ENCODE measurements around the gene EMC7. TPM values are rescaled to one million over a fixed set of nuclear protein-coding genes. Genes with fewer than 3 reads are reported as not detected.
"Not testable (repeated sequence)": the region's sequence is repeated elsewhere in the genome, so short reads cannot be mapped to it uniquely, and the experiment has no call there.

EMC7 gene
- total RNA-seq, 8 experiments from 2014 or later: 40.6 to 122 (median 57.7) TPM

- H3K4me1 ChIP-seq (replicated peaks in 1 of 2): not testable (repeated sequence)
- in situ Hi-C loops (cut with MboI; ENCODE audit: low pct_unique_long_range_greater_than_20kb in 2 of 9, low sequenced_read_pairs in 9 of 9, unreplicated experiment in 9 of 9): loop anchor here in 1 of 9 experiments (25.0 kb wide), 1 partner anchor 537 kb away; the partner anchor contains the start of gene GOLGA8B
Measured at GRCh38 chr15:34050385-34050784, 51.3 kb downstream of the EMC7 start.

GRCh38 chr15:34049112-34049511 lies 52.5 kb downstream of the EMC7 start:
- 49 to 100% (median 80%) methylated on average over 1 to 2 of the region's 2 CpGs; no CpG with 5 or more reads in 1 of the 10 experiments for WGBS, 10 experiments
- Histone ChIP-seq H3K4me1 (replicated peaks in 1 of 2) (no peaks in the 10 kb centered on the region), H3K27ac (no peak overlapping the region), H3K4me3 (no peak overlapping the region)
- in situ Hi-C loops (cut with MboI; ENCODE audit: low pct_unique_long_range_greater_than_20kb in 2 of 9, low sequenced_read_pairs in 9 of 9, unreplicated experiment in 9 of 9): no loop called here
- peak in 4 of 8 experiments; percentile 62 to 80 (median 74) for ATAC-seq (replicated peaks in 6 of 8)

More at GRCh38 chr15:34050385-34050784, 51.3 kb downstream of the EMC7 start:
- not testable (repeated sequence) for H3K27ac ChIP-seq; H3K4me3 ChIP-seq; ATAC-seq (replicated peaks in 6 of 8)
- WGBS, 10 experiments: 63 to 100% (median 73%) methylated on average over 1 of the region's 1 CpG; no CpG with 5 or more reads in 2 of the 10 experiments

- Histone ChIP-seq H3K27ac (no peak overlapping the region), H3K4me3 (no peak overlapping the region), H3K4me1 (replicated peaks in 1 of 2) (no peaks in the 10 kb centered on the region)
- 60 to 100% (median 91%) methylated on average over 1 to 7 of the region's 10 CpGs; no CpG with 5 or more reads in 5 of the 10 experiments for WGBS, 10 experiments
- in situ Hi-C loops (cut with MboI; ENCODE audit: low pct_unique_long_range_greater_than_20kb in 2 of 9, low sequenced_read_pairs in 9 of 9, unreplicated experiment in 9 of 9): no loop called here
- ATAC-seq (replicated peaks in 6 of 8): peak in 1 of 8 experiments; percentile 21
Measured at GRCh38 chr15:34047893-34048775, 53.5 kb downstream of the EMC7 start.

GRCh38 chr15:34046471-34047145 lies 55.1 kb downstream of the EMC7 start:
- Histone ChIP-seq H3K4me3 (no peak overlapping the region), H3K27ac (no peak overlapping the region), H3K4me1 (replicated peaks in 1 of 2) (no peaks in the 10 kb centered on the region)
- WGBS, 10 experiments: 83 to 100% (median 93%) methylated on average over 1 to 10 of the region's 16 CpGs
- in situ Hi-C loops (cut with MboI; ENCODE audit: low pct_unique_long_range_greater_than_20kb in 2 of 9, low sequenced_read_pairs in 9 of 9, unreplicated experiment in 9 of 9): no loop called here
- ATAC-seq (replicated peaks in 6 of 8): no peak

GRCh38 chr15:34043813-34044212 lies 57.8 kb downstream of the EMC7 start:
- in situ Hi-C loops (cut with MboI; ENCODE audit: low pct_unique_long_range_greater_than_20kb in 2 of 9, low sequenced_read_pairs in 9 of 9, unreplicated experiment in 9 of 9): no loop called here
- H3K27ac ChIP-seq: no peak overlapping the region

GRCh38 chr15:34043391-34043790 lies 58.3 kb downstream of the EMC7 start:
- 20 to 80% (median 47%) methylated on average over 1 of the region's 1 CpG; no CpG with 5 or more reads in 4 of the 10 experiments for WGBS, 10 experiments

More at GRCh38 chr15:34043813-34044212, 57.8 kb downstream of the EMC7 start:
- peaks cover 5 to 6% of the 10 kb centered on the region in 2 donors for H3K4me1 ChIP-seq (replicated peaks in 1 of 2)
- no peak overlapping the region for H3K4me3 ChIP-seq
- WGBS, 10 experiments: 56 to 92% (median 71%) methylated on average over 1 to 2 of the region's 2 CpGs; no CpG with 5 or more reads in 2 of the 10 experiments
- peak in 1 of 8 experiments; percentile 4 for ATAC-seq (replicated peaks in 6 of 8)

GRCh38 chr15:34039790-34040113 lies 61.9 kb downstream of the EMC7 start:
- in situ Hi-C loops (cut with MboI; ENCODE audit: low pct_unique_long_range_greater_than_20kb in 2 of 9, low sequenced_read_pairs in 9 of 9, unreplicated experiment in 9 of 9): no loop called here
- 60 to 100% (median 75%) methylated on average over 1 of the region's 1 CpG; no CpG with 5 or more reads in 4 of the 10 experiments for WGBS, 10 experiments
- no peak for ATAC-seq (replicated peaks in 6 of 8)
- no peak overlapping the region for H3K27ac ChIP-seq
- H3K4me1 ChIP-seq (replicated peaks in 1 of 2): peaks cover 5 to 8% of the 10 kb centered on the region in 2 donors
- peak overlapping the region; percentile 72 to 95 (median 85) for H3K4me3 ChIP-seq

More at GRCh38 chr15:34043391-34043790, 58.3 kb downstream of the EMC7 start:
- no peak overlapping the region for H3K4me3 ChIP-seq
- in situ Hi-C loops (cut with MboI; ENCODE audit: low pct_unique_long_range_greater_than_20kb in 2 of 9, low sequenced_read_pairs in 9 of 9, unreplicated experiment in 9 of 9): no loop called here
- peaks cover 5 to 6% of the 10 kb centered on the region in 2 donors for H3K4me1 ChIP-seq (replicated peaks in 1 of 2)
- no peak overlapping the region for H3K27ac ChIP-seq
- no peak for ATAC-seq (replicated peaks in 6 of 8)

- Histone ChIP-seq H3K4me3 (peak within 1 kb of the TSS; percentile 72 to 95 (median 85)), H3K4me1 (replicated peaks in 1 of 2) (peaks cover 5 to 8% of the 10 kb centered on the region in 2 donors), H3K27ac (peak within 1 kb of the TSS; percentile 96 to 97)
- in situ Hi-C loops (cut with MboI; ENCODE audit: low pct_unique_long_range_greater_than_20kb in 2 of 9, low sequenced_read_pairs in 9 of 9, unreplicated experiment in 9 of 9): no loop called here
- WGBS, 10 experiments: 0 to 20% (median 6%) methylated on average over 1 to 9 of the region's 82 CpGs; no CpG with 5 or more reads in 3 of the 10 experiments
- ATAC-seq (replicated peaks in 6 of 8): peak; percentile 62 to 78 (median 66)
Measured at GRCh38 chr15:34038871-34039789, 62.5 kb downstream of the EMC7 start, which contains the start of gene AVEN. Gene AVEN (minus strand): TSS chr15:34039204. CDS start chr15:34039046, 158 bp downstream.

- Histone ChIP-seq H3K27ac (peak overlapping the region; percentile 96 to 97), H3K4me3 (peak overlapping the region; percentile 72 to 95 (median 85)), H3K4me1 (replicated peaks in 1 of 2) (peaks cover 5 to 8% of the 10 kb centered on the region in 2 donors)
- peak; percentile 79 to 93 (median 90) for ATAC-seq (replicated peaks in 6 of 8)
- WGBS, 10 experiments: 0 to 20% (median 3%) methylated on average over 1 to 19 of the region's 70 CpGs; no CpG with 5 or more reads in 3 of the 10 experiments
- in situ Hi-C loops (cut with MboI; ENCODE audit: low pct_unique_long_range_greater_than_20kb in 2 of 9, low sequenced_read_pairs in 9 of 9, unreplicated experiment in 9 of 9): no loop called here
Measured at GRCh38 chr15:34038023-34038870, 63.4 kb downstream of the EMC7 start.

Measured in motor neuron (in vitro differentiated cells).